ENCODE measurements around the gene SLFN14.
"Not testable (repeated sequence)": the region's sequence is repeated elsewhere in the genome, so short reads cannot be mapped to it uniquely, and the experiment has no call there.

SLFN14 gene

GRCh38 chr17:35559495-35560210 is 966 bp downstream of the SLFN14 start:
- DNase-seq (ENCODE audit: low read depth): no peak

GRCh38 chr17:35557353-35557752 is 3.3 kb downstream of the SLFN14 start:
- no peak for DNase-seq (ENCODE audit: low read depth)

GRCh38 chr17:35555691-35556090 is 4.9 kb downstream of the SLFN14 start:
- no peak for DNase-seq (ENCODE audit: low read depth)

- DNase-seq (ENCODE audit: low read depth): no peak
Measured at GRCh38 chr17:35554668-35555067, 6.0 kb downstream of the SLFN14 start.

- DNase-seq (ENCODE audit: low read depth): no peak
Measured at GRCh38 chr17:35553310-35553709, 7.3 kb downstream of the SLFN14 start.

- DNase-seq (ENCODE audit: low read depth): no peak
Measured at GRCh38 chr17:35548978-35549377, 11.6 kb downstream of the SLFN14 start.

GRCh38 chr17:35548208-35548810 is 12.3 kb downstream of the SLFN14 start:
- DNase-seq (ENCODE audit: low read depth): no peak

- no peak for DNase-seq (ENCODE audit: low read depth)
Measured at GRCh38 chr17:35546487-35546886, 14.1 kb downstream of the SLFN14 start.

GRCh38 chr17:35545150-35545549 is 15.5 kb downstream of the SLFN14 start:
- no peak for DNase-seq (ENCODE audit: low read depth)

GRCh38 chr17:35543856-35544255 is 16.8 kb downstream of the SLFN14 start:
- DNase-seq (ENCODE audit: low read depth): no peak

- DNase-seq (ENCODE audit: low read depth): no peak
Measured at GRCh38 chr17:35542990-35543389, 17.6 kb downstream of the SLFN14 start.

GRCh38 chr17:35541434-35541833 is 19.2 kb downstream of the SLFN14 start:
- DNase-seq (ENCODE audit: low read depth): no peak

- no peak for DNase-seq (ENCODE audit: low read depth)
Measured at GRCh38 chr17:35540589-35541404, 19.8 kb downstream of the SLFN14 start.

- no peak for DNase-seq (ENCODE audit: low read depth)
Measured at GRCh38 chr17:35539659-35540026, 21.0 kb downstream of the SLFN14 start.

- no peak for DNase-seq (ENCODE audit: low read depth)
Measured at GRCh38 chr17:35537601-35538141, 22.9 kb downstream of the SLFN14 start, which contains the start of gene SLFN12L. SLFN12L (minus strand) TSS chr17:35537678; CDS start chr17:35522364, 15,314 bp downstream.

- no peak for DNase-seq (ENCODE audit: low read depth)
Measured at GRCh38 chr17:35536664-35537171, 23.9 kb downstream of the SLFN14 start.

GRCh38 chr17:35535406-35535805 is 25.2 kb downstream of the SLFN14 start:
- DNase-seq (ENCODE audit: low read depth): not testable (repeated sequence)

GRCh38 chr17:35534576-35535093 is 26.0 kb downstream of the SLFN14 start:
- DNase-seq (ENCODE audit: low read depth): no peak

GRCh38 chr17:35531160-35531559 is 29.5 kb downstream of the SLFN14 start:
- no peak for DNase-seq (ENCODE audit: low read depth)

GRCh38 chr17:35529866-35530265 is 30.8 kb downstream of the SLFN14 start:
- no peak for DNase-seq (ENCODE audit: low read depth)

- not testable (repeated sequence) for DNase-seq (ENCODE audit: low read depth)
Measured at GRCh38 chr17:35529326-35529725, 31.3 kb downstream of the SLFN14 start.

- DNase-seq (ENCODE audit: low read depth): no peak
Measured at GRCh38 chr17:35523296-35523695, 37.3 kb downstream of the SLFN14 start.
